T-cell (primary cell): Measurements from ENCODE around the gene PDZRN4. TPM values are rescaled to one million over a fixed set of nuclear protein-coding genes. Genes with fewer than 3 reads are reported as not detected.

ENCODE experiments used
- ATAC-seq, 4 experiments: fragments of 200-7000 bp in 3 of 4; fragments of 150-1000 bp in 1 of 4; cut with Tn5 transposase; replicated peaks in 1 of 4; 1 replicate in 3 of 4; 2 replicates in 1 of 4; pipeline ENCODE4 v1.10.0; 2021; ENCODE audit warnings: moderate library complexity in 3 of 4, mild to moderate bottlenecking in 2 of 4, moderate number of reproducible peaks in 1 of 4
- CTCF ChIA-PET, 2 donors: fragments of 300-600 bp; sonication (Branson Sonifier 250); formaldehyde crosslinking; loops; one replicate each; lab custom pipeline; 2022; ENCODE audit warnings: antibody characterized with exemption in 2 of 2; lab: Charles Lee
- POLR2A ChIA-PET, 2 donors: fragments of 300-600 bp; sonication (Branson Sonifier 250); formaldehyde crosslinking; loops; one replicate each; lab custom pipeline; 2022; ENCODE audit warnings: antibody characterized with exemption in 2 of 2; lab: Charles Lee
- DNase-seq, 35 experiments: peaks; one replicate each; pipeline versions ENCODE4 v3.0.0 to v3.0.0-alpha.2; 2013 to 2023
- H3K27ac ChIP-seq: one replicate; pipeline ENCODE4 v1.5.1; 2013; ENCODE audit warnings: low read length
- H3K27me3 ChIP-seq, 2 experiments: replicated peaks in 1 of 2; 1 replicate in 1 of 2; 2 replicates in 1 of 2; pipeline versions ENCODE4 v1.6.1 to v1.7.0; 2013; ENCODE audit warnings: low read length in 1 of 2, mixed read lengths in 1 of 2; ENCODE audit not compliant: control insufficient read depth in 2 of 2, insufficient read depth in 2 of 2; ENCODE audit errors: extremely low read depth in 1 of 2
- H3K36me3 ChIP-seq, 2 donors: 1 replicate in 1 of 2; 2 replicates in 1 of 2; pipeline versions ENCODE4 v1.6.1 to v1.7.0; 2013; ENCODE audit warnings: low read length in 1 of 2; ENCODE audit not compliant: control insufficient read depth in 2 of 2, insufficient read depth in 1 of 2; ENCODE audit errors: extremely low read depth in 1 of 2
- H3K4me1 ChIP-seq, 2 experiments: 1 replicate in 1 of 2; 2 replicates in 1 of 2; pipeline versions ENCODE4 v1.6.1 to v1.7.0; 2013; ENCODE audit warnings: low read length in 2 of 2, mixed read lengths in 1 of 2; ENCODE audit not compliant: insufficient read depth in 2 of 2, control insufficient read depth in 1 of 2; ENCODE audit errors: extremely low read depth in 1 of 2
- H3K4me3 ChIP-seq, 2 donors: 1 replicate in 1 of 2; 2 replicates in 1 of 2; pipeline versions ENCODE4 v1.5.1 to v1.7.0; 2013; ENCODE audit warnings: mild to moderate bottlenecking in 2 of 2, low read length in 1 of 2, moderate library complexity in 1 of 2; ENCODE audit not compliant: control insufficient read depth in 1 of 2; ENCODE audit errors: extremely low read depth in 1 of 2
- H3K9me3 ChIP-seq: 2 replicates; pipeline ENCODE4 v1.7.0; 2013
- H3K27ac Mint-ChIP-seq, 2 donors: one replicate each; pipeline ENCODE4 v1.8.0; 2020 to 2021; ENCODE audit warnings: mild to moderate bottlenecking in 2 of 2, mixed read lengths in 2 of 2
- H3K27me3 Mint-ChIP-seq, 2 donors: one replicate each; pipeline ENCODE4 v1.8.0; 2021 to 2022; ENCODE audit warnings: mixed read lengths in 2 of 2
- H3K36me3 Mint-ChIP-seq: one replicate; pipeline ENCODE4 v1.8.0; 2021; ENCODE audit warnings: mixed read lengths
- H3K4me1 Mint-ChIP-seq, 3 donors: one replicate each; pipeline ENCODE4 v1.8.0; 2020 to 2022; ENCODE audit warnings: mixed read lengths in 3 of 3, mild to moderate bottlenecking in 1 of 3
- H3K4me3 Mint-ChIP-seq, 3 donors: one replicate each; pipeline ENCODE4 v1.8.0; 2020 to 2022; ENCODE audit warnings: mild to moderate bottlenecking in 3 of 3, mixed read lengths in 3 of 3, moderate library complexity in 3 of 3
- H3K9me3 Mint-ChIP-seq, 3 donors: one replicate each; pipeline ENCODE4 v1.8.0; 2020 to 2022; ENCODE audit warnings: mixed read lengths in 3 of 3
- WGBS: methylation state at CpG from one replicate; pipeline ENCODE4 v1.1.5; 2013; ENCODE audit warnings: missing lambda C conversion rate; ENCODE audit not compliant: insufficient coverage; 5-methylcytosine and 5-hydroxymethylcytosine counted together
- total RNA-seq, 35 experiments: library from RNA in 6 of 35; stranded (reverse) in 6 of 35; fragments of 120-200 nt in 1 of 35; gene quantifications; one replicate each; pipeline versions ENCODE4 v1.2.1 to v1.2.4 and lab custom pipeline; 2013 to 2026

Gene PDZRN4
- total RNA-seq, 5 donors from 2014 or later (not counting 1 experiment from before 2014, with no cell fraction given): not detected

DNA sequence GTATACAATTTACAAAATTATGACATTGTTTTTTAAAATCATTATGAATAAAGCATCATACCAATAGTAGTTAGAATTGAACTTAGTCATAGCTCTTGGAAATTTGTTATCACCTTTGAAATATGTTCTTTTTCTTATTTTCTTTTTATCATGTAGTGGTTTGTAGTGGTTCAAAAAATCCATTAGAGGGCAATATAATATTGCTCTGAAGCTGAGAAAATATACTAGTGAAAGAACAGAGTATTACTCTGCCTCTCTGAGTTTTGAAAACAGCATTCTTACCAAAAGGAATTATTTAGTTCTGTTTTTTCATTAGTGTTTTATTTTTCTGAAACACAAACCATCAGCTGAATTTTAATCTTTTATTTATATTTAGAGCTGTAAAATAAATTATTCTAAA, 76.2 kb downstream of the PDZRN4 start:
- ATAC-seq (no peak), DNase-seq (no peak)
- Mint-ChIP-seq H3K4me3 (no peak overlapping the region), H3K36me3 (no peaks in the 10 kb centered on the region), H3K4me1 (no peaks in the 10 kb centered on the region), H3K27me3 (peaks cover 0 to 6% of the 10 kb centered on the region in 2 donors), H3K27ac (no peak overlapping the region), H3K9me3 (no peaks in the 10 kb centered on the region)
- H3K4me3 ChIP-seq: no peak overlapping the region
- H3K36me3 ChIP-seq: no peaks in the 10 kb centered on the region
- no peaks in the 10 kb centered on the region for H3K4me1 ChIP-seq
- H3K27me3 ChIP-seq: no peaks in the 10 kb centered on the region
- no peak overlapping the region for H3K27ac ChIP-seq
- no peaks in the 10 kb centered on the region for H3K9me3 ChIP-seq
- ChIA-PET POLR2A (interaction anchor here in 1 of 2 donors (0.6 kb wide), 1 partner anchor 530 kb away, joined by 3 read pairs; no protein-coding TSS in a partner anchor), CTCF (interaction anchor here (0.9 to 1.4 kb wide), 3 partner anchors 841 to 1108 kb away, joined by 3 to 8 read pairs (median 5); no protein-coding TSS in a partner anchor)

DNA sequence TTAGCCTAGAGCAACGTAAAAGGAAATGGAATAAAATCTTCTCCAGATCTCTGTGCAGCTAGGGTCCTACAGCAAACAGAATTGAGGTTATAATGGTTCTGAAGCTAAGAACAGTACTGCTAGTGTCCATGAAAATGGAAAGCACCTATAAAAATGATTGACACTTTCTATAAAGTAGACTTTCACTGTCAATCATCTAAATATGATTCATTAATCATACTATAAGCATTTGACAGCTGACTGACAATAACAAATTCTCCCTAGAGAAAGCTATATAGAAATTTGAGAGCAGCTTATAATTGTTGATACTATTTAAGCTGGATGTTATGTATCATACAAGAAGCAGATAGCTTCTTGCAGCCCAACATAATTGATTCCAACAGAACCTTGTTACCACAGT, 80.9 kb downstream of the PDZRN4 start:
- Mint-ChIP-seq H3K27ac (no peak overlapping the region), H3K36me3 (no peaks in the 10 kb centered on the region), H3K4me3 (no peak overlapping the region), H3K4me1 (no peaks in the 10 kb centered on the region), H3K9me3 (no peaks in the 10 kb centered on the region), H3K27me3 (peaks cover 5 to 11% of the 10 kb centered on the region in 2 donors)
- Histone ChIP-seq H3K27ac (no peak overlapping the region), H3K4me3 (no peak overlapping the region), H3K27me3 (no peaks in the 10 kb centered on the region), H3K4me1 (no peaks in the 10 kb centered on the region), H3K9me3 (no peaks in the 10 kb centered on the region), H3K36me3 (no peaks in the 10 kb centered on the region)
- ChIA-PET POLR2A (no interaction called here), CTCF (interaction anchor here in 1 of 2 donors (0.5 kb wide), 1 partner anchor 444 kb away, joined by 5 read pairs; no protein-coding TSS in a partner anchor)
- DNase-seq (no peak), ATAC-seq (no peak)
- 29% methylated on average over 1 of the region's 1 CpG for WGBS

DNA sequence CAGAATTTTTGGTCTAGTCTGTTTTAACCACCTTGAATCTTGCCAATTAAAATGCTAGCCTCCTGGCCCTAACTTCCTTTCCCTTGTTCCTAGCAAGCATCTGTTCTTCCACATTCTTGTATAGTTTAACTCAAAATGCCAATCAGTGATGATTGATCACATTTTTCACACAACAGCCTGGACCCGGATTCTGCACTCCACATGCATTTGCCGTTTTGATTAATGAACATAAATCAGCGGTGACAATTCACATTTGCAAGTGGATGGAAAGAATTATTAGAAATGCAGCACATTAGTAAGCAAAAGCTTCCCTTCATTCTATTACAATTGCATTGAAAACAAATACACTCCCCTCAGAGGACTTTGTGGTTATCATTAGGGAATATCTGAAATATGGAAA, 83.4 kb downstream of the PDZRN4 start:
- H3K9me3 ChIP-seq: no peaks in the 10 kb centered on the region
- Mint-ChIP-seq H3K4me1 (no peaks in the 10 kb centered on the region), H3K27ac (no peak overlapping the region), H3K36me3 (no peaks in the 10 kb centered on the region), H3K27me3 (peaks cover 5 to 11% of the 10 kb centered on the region in 2 donors), H3K4me3 (no peak overlapping the region), H3K9me3 (no peaks in the 10 kb centered on the region)
- WGBS: no CpG with 5 or more reads among the region's 3 CpGs
- ATAC-seq (no peak), DNase-seq (no peak)
- H3K4me1 ChIP-seq: no peaks in the 10 kb centered on the region
- H3K4me3 ChIP-seq: no peak overlapping the region
- no peaks in the 10 kb centered on the region for H3K27me3 ChIP-seq
- no peak overlapping the region for H3K27ac ChIP-seq
- H3K36me3 ChIP-seq: no peaks in the 10 kb centered on the region
- POLR2A ChIA-PET: no interaction called here
- CTCF ChIA-PET: interaction anchor here in 1 of 2 donors (0.5 kb wide), 1 partner anchor 142 kb away, joined by 3 read pairs; no protein-coding TSS in a partner anchor

DNA sequence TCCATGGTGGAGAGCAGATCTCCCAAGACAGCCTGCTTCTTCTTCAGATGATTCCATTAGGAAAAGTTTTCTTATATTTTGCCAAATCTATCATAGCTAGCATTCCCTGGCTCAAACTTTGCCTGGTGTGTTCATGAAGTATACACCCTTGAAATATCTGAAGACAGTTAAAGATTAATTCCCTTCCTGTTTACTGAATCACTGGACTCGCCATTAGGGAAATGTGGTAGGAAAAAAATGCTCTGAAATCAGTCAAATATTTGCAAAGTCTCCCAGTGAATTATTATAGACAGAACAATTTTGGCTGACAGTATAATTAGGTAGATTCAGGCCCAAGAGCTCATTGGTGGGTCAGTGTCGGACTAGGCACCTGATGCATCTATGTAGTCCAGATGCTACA, 86.5 kb downstream of the PDZRN4 start:
- Histone ChIP-seq H3K4me1 (no peaks in the 10 kb centered on the region), H3K27me3 (no peaks in the 10 kb centered on the region), H3K36me3 (no peaks in the 10 kb centered on the region), H3K9me3 (no peaks in the 10 kb centered on the region), H3K4me3 (no peak overlapping the region), H3K27ac (no peak overlapping the region)
- H3K9me3 Mint-ChIP-seq: no peaks in the 10 kb centered on the region
- ChIA-PET CTCF (no interaction called here), POLR2A (no interaction called here)
- ATAC-seq (no peak), DNase-seq (no peak)
- H3K27me3 Mint-ChIP-seq: peaks cover 5 to 14% of the 10 kb centered on the region in 2 donors
- no peaks in the 10 kb centered on the region for H3K36me3 Mint-ChIP-seq
- no peak overlapping the region for H3K27ac Mint-ChIP-seq
- WGBS: 100% methylated on average over 1 of the region's 2 CpGs
- no peak overlapping the region for H3K4me3 Mint-ChIP-seq
- no peaks in the 10 kb centered on the region for H3K4me1 Mint-ChIP-seq

DNA sequence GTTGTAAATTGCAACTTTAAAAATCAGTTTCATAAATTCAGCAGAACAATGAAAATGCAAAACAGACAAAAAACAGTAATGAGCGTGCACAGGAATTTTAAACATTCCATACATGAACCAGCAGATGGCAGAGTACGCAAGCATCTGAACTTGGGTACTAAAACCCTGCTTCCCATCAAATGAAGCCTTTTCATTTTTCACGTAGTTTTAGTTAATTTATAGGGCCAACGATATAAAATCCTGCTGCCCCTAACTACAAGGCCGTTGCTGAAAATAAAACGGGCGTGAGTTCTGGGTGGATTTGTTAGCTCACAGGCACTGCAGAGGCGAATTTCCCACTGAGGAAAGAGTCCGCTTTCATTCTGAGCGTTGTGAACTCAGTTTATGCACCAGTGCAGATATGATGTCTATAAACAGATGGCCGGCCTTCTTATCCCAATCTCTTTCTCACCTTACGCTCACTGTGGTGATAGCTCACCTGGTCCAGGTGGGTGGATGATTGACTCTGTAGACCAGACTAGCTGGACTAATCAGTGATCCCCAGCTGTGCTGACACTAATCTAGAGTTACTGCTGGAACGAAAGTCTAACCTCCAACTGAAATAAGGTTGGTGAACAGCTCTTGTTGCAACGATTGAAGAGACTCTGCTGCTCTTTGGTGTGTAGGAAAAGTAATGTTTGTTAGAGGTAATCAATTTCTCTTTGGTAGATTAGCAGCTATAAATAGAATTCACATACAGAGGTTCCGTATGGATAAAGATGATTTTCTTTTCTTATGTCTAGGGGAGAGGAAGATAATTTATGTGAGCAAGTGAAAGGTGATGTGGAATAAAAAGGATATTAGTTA, 89.2 kb downstream of the PDZRN4 start:
- no peak overlapping the region for H3K4me3 ChIP-seq
- Mint-ChIP-seq H3K4me3 (no peak overlapping the region), H3K27ac (no peak overlapping the region), H3K9me3 (no peaks in the 10 kb centered on the region), H3K36me3 (no peaks in the 10 kb centered on the region), H3K27me3 (peaks cover 3 to 8% of the 10 kb centered on the region in 2 donors), H3K4me1 (no peaks in the 10 kb centered on the region)
- ATAC-seq (no peak), DNase-seq (peak in 3 of 35 experiments; percentile 0 to 37 (median 3))
- H3K36me3 ChIP-seq: no peaks in the 10 kb centered on the region
- ChIA-PET CTCF (interaction anchor here (0.6 to 2.4 kb wide), 8 partner anchors 11 to 1292 kb away, joined by 3 to 6 read pairs (median 4); no protein-coding TSS in a partner anchor), POLR2A (no interaction called here)
- H3K4me1 ChIP-seq: no peaks in the 10 kb centered on the region
- peaks cover 0 to 7% of the 10 kb centered on the region in 2 experiments for H3K27me3 ChIP-seq
- no peak overlapping the region for H3K27ac ChIP-seq
- 32% methylated on average over 5 of the region's 15 CpGs for WGBS
- no peaks in the 10 kb centered on the region for H3K9me3 ChIP-seq

DNA sequence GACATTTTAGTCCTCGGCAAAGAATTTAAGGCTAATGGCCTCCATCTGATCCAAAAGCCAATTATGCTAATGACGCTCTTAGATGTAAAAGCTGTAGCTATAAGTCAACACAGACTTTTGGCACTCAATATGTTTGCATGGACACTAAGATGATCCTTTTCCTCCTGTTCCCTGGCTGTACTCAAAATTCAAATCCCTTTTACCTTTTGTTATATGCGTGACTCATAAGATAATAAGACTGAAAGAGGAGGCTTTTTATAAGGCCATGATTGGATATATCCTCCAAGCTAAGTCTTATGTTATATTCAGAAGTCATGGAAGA, 89.8 kb downstream of the PDZRN4 start:
- DNase-seq: no peak
- no peak overlapping the region for H3K27ac Mint-ChIP-seq
- H3K36me3 Mint-ChIP-seq: no peaks in the 10 kb centered on the region
- Histone ChIP-seq H3K27me3 (peaks cover 0 to 7% of the 10 kb centered on the region in 2 experiments), H3K4me3 (no peak overlapping the region), H3K9me3 (no peaks in the 10 kb centered on the region), H3K36me3 (no peaks in the 10 kb centered on the region), H3K27ac (no peak overlapping the region), H3K4me1 (no peaks in the 10 kb centered on the region)
- POLR2A ChIA-PET: no interaction called here
- CTCF ChIA-PET: interaction anchor here (0.6 to 2.4 kb wide), 4 partner anchors 731 to 1291 kb away, joined by 3 to 6 read pairs (median 5); no protein-coding TSS in a partner anchor
- no peak for ATAC-seq
- H3K27me3 Mint-ChIP-seq: peaks cover 3 to 4% of the 10 kb centered on the region in 2 donors
- no peak overlapping the region for H3K4me3 Mint-ChIP-seq
- WGBS: 100% methylated on average over 1 of the region's 3 CpGs
- H3K9me3 Mint-ChIP-seq: no peaks in the 10 kb centered on the region
- H3K4me1 Mint-ChIP-seq: no peaks in the 10 kb centered on the region
